COLO668 (cell line): ENCODE measurements around the gene HIF3A.

ENCODE experiments used
- DNase-seq: peaks from one replicate; lab custom pipeline; 2025; ENCODE audit not compliant: unreplicated experiment; lab: John Stamatoyannopoulos, UW

Gene HIF3A

GRCh38 chr19:46381346-46381745 lies 84.5 kb downstream of the HIF3A start:
- no peak for DNase-seq

GRCh38 chr19:46381756-46382345 lies 85.0 kb downstream of the HIF3A start:
- DNase-seq, result no peak

DNA sequence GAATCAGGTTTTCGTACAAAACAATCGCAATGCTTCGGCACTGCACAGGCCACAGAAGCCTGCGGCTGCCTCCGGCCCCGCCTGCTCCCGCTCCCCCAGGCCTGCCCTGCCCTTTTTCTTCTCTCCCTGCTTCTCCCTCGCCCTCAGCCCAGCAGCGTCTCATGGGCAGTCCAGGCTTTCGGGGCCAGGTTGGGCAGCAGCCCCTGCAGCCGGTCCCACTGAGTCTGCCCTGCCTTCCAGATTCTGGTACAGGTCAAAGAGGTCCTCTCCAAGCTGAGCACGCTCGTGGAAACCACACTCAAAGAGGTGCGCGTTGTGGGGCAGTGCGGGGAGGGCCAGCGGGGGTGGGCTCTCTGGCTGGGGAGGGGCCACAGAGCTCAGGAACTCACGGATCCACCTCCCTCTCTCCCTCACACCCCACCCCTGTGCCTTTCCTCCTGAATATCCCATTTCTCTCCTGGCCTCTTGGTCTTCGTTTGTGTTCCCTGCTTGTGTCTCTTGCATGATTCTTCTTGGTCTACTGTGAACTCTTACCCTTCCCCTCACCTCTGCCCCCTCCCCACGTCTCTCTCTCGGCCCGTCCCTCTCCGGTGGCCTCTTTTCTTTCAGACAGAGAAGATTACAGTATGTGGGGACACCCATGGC lies 86.5 kb downstream of the HIF3A start:
- DNase-seq, result no peak

- DNase-seq, result no peak
Measured at GRCh38 chr19:46383846-46384245, 87.0 kb downstream of the HIF3A start.

DNA sequence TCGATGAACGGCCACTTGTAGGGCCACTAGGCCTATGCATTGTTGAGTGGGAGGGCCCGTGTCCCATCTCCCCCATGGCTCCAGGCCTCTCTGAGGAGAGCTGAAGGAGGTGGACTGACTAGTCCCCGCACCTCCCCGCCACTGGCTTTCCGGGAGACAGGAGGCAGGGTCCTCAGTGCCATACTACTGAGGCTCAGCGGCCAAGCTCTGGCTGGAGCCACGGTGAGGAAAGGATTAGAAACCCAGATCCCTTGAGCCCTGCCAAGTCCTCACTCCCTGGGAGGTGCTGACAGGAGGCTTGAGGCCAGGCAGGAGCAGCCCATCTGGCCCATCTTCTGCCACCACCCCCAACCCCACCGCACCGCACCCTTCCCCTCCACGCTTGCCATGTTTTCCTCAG lies 87.6 kb downstream of the HIF3A start:
- DNase-seq, result no peak

- DNase-seq, result no peak
Measured at GRCh38 chr19:46385636-46386035, 88.8 kb downstream of the HIF3A start.

DNA sequence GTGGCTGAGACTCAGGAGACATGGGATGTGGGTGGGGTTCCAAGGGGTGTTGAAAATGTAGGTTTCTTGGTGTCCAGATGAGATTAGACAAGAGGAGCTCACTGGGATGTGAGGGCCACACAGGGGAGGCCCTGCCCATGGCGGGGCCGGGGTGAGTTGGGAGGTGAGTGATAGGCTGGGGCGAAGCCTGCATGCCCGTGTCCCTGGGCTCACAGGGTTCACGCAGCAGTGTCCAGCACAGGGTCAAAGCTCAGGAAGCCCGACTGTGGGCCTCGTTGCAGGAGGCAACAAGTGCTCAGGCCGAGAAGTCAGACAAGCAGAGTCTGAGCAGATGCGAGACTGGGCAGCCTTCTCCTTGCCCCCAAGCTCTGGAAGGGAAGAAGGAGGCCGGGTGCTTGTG lies 89.3 kb downstream of the HIF3A start:
- no peak for DNase-seq

- DNase-seq, result no peak
Measured at GRCh38 chr19:46386996-46387712, 90.3 kb downstream of the HIF3A start.

DNA sequence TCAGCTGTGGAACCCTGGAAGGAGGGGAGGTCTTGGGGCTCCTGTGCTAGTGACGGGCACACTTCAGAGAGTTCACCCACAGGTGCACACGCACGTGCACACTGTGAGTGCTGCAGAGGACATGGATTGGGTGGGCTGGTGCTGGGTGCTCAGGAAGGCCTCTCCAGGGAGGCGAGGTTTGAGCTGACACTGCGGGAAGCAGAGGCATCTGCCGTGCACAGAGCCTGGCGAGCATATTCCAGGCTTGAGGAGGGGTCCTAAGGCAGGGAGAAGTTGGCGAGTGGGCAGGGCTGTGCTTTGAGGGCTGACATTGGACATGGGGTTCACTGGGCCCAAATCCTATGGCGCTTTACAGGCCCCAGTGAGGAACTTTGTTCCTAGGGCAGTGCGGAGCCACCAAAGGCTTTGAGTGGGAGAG lies 90.9 kb downstream of the HIF3A start:
- no peak for DNase-seq

- no peak for DNase-seq
Measured at GRCh38 chr19:46388311-46389095, 91.7 kb downstream of the HIF3A start.

DNA sequence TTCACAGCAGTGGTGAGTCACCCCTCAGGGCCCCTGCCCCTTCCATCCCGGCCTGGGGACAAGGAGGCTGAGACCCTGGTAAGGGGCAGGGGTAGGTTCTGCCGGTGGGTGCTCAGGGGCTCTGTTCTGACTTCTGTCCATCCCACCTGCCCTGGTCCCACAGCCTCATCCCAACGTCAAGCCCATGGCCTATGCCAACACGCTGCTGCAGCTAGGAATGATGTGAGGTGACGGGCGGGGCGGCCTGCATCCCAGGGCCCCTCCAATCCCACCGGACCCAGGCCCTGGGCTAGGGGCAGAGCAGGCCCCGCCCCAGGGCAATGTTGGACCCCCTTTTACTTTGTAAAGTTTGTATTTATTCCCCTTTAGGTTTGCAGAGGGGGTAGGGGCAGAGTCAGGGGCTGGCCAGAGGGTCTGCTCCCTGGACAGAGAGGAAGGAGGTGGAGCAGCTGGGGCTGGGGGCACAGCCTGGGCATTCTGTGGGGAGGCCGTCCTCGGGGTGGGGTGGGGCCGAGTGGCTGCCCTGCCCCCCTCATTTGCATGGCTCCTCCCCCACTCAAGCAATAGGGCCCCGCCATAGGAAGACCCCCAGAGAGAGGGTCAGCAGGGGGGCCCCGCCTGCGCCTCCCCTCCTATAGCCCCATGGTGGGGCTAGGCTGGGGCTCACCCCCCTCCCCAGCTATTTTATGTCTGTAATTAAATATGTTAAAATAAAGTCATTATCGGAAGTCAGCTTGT lies 93.4 kb downstream of the HIF3A start:
- DNase-seq, result no peak

DNA sequence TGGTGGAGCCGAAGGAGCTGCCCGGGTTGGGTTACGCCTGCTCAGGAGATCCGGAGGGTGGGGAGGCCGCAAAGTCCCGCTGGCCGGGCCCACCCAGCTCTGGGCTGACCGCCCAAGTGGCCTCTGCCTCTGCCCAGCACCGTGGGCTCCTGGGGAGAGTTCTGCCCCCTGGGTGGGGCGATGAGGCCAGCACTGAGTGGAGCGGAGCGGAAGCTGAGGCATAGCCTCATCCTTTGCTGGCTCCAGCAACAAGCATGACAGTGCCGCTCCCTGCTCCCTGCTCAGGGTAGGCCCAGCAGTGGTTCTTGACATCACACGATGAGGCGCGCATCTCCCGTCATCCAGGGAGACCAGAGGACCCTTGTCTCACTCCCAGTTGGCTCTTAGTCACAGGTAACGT lies 94.0 kb downstream of the HIF3A start:
- DNase-seq, result no peak

DNA sequence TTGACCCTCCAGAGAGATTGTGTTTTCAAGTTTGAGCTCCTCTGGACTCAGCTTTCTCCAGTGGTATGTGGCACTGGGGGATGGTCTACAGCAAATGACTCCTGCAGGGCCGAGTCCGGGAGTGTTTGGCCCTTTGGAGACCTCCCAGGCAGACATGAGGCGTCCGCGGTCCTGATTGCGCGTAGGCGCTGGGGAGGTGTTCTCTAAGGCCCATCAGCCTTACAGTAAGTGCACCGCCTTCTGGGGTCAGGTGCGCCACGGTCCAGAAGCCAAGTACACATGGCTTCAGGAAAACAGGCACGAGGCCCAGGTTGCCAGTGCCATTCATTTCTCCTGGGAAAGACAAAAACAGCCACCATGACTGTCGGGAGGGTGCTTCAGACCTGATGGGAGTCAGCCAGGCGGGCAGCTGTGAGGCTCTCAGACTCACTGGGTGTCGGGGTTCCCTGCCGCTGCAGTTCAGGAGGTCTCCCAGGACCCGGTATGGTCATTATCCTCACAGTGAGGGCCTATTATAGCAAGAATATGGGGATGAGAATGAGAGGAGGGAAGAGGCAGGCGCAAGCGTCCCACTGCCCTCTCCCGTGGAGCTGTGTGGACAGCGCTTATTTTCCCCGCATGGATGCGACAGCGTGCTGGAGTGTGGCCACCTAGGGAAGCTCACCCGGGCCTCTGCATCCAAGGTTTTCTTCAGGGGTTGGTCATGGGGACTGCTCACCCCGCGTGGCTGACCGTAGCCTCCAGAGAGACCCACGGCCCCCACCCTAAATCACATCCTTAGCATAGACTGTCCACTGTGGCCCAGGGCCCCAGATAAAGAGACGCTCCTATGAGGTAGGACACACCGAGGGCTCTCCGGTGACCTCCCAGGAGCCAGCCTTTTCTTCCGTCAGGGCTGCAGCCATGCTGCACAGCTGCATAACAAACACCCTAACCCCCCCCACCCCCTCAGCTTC lies 94.7 kb downstream of the HIF3A start:
- DNase-seq, result no peak

GRCh38 chr19:46392252-46392801 lies 95.5 kb downstream of the HIF3A start:
- DNase-seq, result no peak

DNA sequence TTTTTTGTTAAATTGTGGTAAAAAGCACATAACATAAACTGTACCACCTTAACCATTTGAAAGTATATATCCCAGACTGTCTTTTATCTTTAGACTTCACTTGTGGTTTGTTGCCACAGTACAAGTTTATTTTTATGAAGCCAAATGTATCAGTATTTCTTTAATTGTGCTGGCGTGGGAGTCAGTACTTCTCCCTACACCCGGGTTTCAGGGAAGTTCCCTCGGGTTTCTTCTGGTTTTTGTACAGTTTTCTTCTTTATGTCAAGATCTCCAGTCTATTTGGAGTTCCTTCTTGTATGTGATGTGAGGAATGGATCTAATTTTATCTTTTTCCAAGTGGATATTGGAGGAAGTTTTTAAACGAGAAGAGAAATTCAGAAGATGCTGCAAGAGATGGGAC lies 96.0 kb downstream of the HIF3A start:
- DNase-seq, result no peak
